Measurements from ENCODE around the gene SEC14L3. TPM values are rescaled to one million over a fixed set of nuclear protein-coding genes. Genes with fewer than 3 reads are reported as not detected.

Gene SEC14L3
- total RNA-seq: not detected
- long read RNA-seq: 0 reads

GRCh38 chr22:30471616-30472318 is at the start of gene SEC14L3:
Gene SEC14L3 (minus strand): TSS chr22:30472017. CDS start chr22:30471958, 59 bp downstream.
- intact Hi-C loops (cut with DNase I): no loop called here
- no peak for DNase-seq (ENCODE audit: low spot score)

GRCh38 chr22:30519842-30520425 is 48.1 kb upstream of the SEC14L3 start:
- no peak for DNase-seq (ENCODE audit: low spot score)
- intact Hi-C loops (cut with DNase I): no loop called here

- DNase-seq (ENCODE audit: low spot score): no peak
- intact Hi-C loops (cut with DNase I): no loop called here
Measured at GRCh38 chr22:30516731-30517130, 44.9 kb upstream of the SEC14L3 start.

DNA sequence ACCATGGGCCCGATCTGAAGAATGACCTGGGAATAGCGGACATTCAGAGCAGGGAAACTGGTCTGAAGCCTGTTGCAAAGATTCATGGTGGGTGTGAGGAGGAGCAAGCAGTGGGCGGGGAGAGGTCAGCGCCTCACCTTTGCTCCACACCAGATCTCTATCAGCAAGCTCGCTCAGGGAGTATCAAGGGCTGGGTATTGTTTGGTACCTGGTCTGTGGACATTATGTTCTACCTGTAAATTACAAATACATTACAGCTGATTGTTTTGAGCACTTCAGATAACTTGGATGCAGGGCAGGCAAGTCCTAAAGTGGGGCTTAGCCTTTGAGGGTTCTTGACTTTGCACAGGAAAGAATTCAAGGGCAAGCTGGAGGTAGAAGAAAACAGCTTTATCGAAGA is 44.5 kb upstream of the SEC14L3 start:
- no peak for DNase-seq (ENCODE audit: low spot score)
- intact Hi-C loops (cut with DNase I): no loop called here

DNA sequence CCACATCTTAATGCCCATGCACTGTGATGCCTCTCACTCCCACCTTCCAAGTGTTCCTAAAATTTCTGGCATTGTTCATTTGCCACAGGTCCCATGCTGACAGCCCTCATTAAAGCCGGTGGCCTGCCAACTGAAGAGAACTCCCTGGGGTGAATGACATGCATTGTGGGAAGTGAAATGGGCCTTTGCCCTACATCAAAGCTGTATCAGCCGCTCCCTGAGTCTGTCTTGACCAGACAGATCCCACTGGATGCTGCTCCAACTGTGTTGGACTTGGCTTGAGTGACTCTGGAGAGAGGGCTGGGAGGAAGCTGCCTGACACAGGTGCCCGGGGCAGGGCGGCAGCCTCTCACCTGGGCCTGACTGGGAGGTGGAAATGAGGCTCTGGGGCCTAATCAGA is 42.4 kb upstream of the SEC14L3 start:
- no peak for DNase-seq (ENCODE audit: low spot score)
- intact Hi-C loops (cut with DNase I): no loop called here

- DNase-seq (ENCODE audit: low spot score): no peak
Measured at GRCh38 chr22:30513462-30513861, 41.6 kb upstream of the SEC14L3 start.

GRCh38 chr22:30511911-30512310 is 40.1 kb upstream of the SEC14L3 start:
- DNase-seq (ENCODE audit: low spot score): no peak
- intact Hi-C loops (cut with DNase I): no loop called here

More at GRCh38 chr22:30513462-30513861, 41.6 kb upstream of the SEC14L3 start:
- intact Hi-C loops (cut with DNase I): no loop called here

GRCh38 chr22:30511109-30511508 is 39.3 kb upstream of the SEC14L3 start:
- no peak for DNase-seq (ENCODE audit: low spot score)
- intact Hi-C loops (cut with DNase I): no loop called here

GRCh38 chr22:30508216-30508615 is 36.4 kb upstream of the SEC14L3 start:
- no peak for DNase-seq (ENCODE audit: low spot score)
- intact Hi-C loops (cut with DNase I): no loop called here

GRCh38 chr22:30507670-30508069 is 35.9 kb upstream of the SEC14L3 start:
- intact Hi-C loops (cut with DNase I): no loop called here
- DNase-seq (ENCODE audit: low spot score): no peak

DNA sequence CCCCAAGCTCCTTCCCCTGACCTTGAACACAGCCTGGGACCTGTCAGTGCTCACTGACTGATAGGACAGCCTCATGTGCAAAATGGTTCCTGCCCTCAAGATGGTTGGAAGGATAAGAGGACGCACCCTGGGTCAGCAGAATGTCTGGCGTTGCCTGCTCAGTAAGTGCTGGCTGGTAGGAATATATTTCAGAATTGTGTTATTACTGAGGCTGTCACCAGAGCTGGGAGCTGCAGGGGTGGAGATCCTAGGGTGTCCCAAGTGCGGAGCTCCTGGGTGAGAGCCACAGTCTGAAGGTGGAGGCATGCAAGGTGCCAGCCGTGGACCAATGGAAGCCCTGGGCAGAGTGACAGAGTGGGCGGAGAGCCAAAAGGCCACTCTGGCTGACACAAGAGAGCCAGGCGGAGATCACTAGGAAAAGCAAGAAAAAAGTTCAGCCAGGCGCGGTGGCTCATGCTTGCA is 34.7 kb upstream of the SEC14L3 start:
- intact Hi-C loops (cut with DNase I): no loop called here
- DNase-seq (ENCODE audit: low spot score): no peak

DNA sequence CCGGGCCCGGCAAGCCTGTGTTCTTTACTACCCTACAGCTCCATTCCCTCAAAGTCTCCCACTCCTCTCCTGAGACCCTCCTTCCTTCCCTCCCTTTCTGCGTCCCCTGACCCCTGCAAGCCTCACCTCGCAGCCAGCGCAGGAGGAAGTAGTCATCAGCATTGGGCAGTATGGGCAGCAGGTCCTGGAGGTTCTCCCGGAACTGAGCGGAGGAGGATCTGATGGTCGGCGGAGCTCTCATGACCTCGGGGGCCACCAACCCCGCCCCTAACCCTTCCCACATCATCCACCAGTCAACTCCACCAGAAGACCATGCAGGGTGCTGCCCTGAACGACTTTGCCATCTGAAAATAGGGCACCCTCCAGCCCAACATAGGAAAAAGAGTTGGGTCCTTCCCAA is 31.7 kb upstream of the SEC14L3 start:
- no peak for DNase-seq (ENCODE audit: low spot score)
- intact Hi-C loops (cut with DNase I): no loop called here

GRCh38 chr22:30502911-30503310 is 31.1 kb upstream of the SEC14L3 start:
- intact Hi-C loops (cut with DNase I): no loop called here
- no peak for DNase-seq (ENCODE audit: low spot score)

GRCh38 chr22:30502153-30502552 is 30.3 kb upstream of the SEC14L3 start:
- intact Hi-C loops (cut with DNase I): no loop called here
- DNase-seq (ENCODE audit: low spot score): no peak

DNA sequence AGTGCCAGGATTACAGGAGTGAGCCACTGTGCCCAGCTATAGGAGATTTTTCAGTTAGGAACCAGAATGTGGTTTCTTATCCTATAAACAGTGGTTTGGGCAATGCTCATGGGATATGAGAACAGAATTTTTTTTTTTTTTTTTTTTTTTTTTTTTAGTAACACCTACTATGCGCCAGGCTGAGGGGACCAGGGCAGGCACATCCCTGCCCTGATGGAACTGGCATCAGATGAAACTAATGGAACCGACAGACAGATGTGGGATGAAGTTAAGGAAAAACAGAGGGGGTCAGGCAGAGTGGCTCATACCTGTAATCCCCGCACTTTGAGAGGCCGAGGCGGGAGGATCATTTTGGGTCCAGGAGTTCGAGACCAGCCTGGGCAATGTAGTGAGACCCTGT is 28.8 kb upstream of the SEC14L3 start:
- no peak for DNase-seq (ENCODE audit: low spot score)
- intact Hi-C loops (cut with DNase I): no loop called here

GRCh38 chr22:30497466-30498150 is 25.8 kb upstream of the SEC14L3 start:
- intact Hi-C loops (cut with DNase I): no loop called here
- no peak for DNase-seq (ENCODE audit: low spot score)

GRCh38 chr22:30495041-30495784 is 23.4 kb upstream of the SEC14L3 start:
- intact Hi-C loops (cut with DNase I): no loop called here

DNA sequence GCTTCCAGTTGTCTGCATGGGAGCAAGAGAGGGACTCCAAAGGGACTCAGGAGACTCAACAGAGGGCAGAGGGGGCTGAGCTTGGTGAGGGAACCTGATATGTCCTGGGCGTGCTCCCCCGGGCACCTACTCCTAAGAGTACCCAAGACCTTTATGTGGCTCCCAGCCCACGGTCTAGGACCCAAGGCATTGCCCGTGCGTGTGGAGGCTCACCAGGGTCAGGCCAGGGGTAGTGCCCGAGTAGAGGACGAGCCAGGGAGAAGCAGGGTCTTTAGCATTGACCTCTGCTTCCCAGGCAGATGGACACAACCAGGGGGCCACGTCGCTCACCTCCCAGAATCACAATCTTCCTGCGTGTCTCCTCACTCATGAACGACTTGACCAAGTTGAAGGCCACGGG is 20.3 kb upstream of the SEC14L3 start:
- no peak for DNase-seq (ENCODE audit: low spot score)
- intact Hi-C loops (cut with DNase I): no loop called here

More at GRCh38 chr22:30495041-30495784, 23.4 kb upstream of the SEC14L3 start:
- DNase-seq (ENCODE audit: low spot score): no peak

- intact Hi-C loops (cut with DNase I): no loop called here
- no peak for DNase-seq (ENCODE audit: low spot score)
Measured at GRCh38 chr22:30491381-30491780, 19.6 kb upstream of the SEC14L3 start.

GRCh38 chr22:30490399-30490798 is 18.6 kb upstream of the SEC14L3 start:
- DNase-seq (ENCODE audit: low spot score): no peak

More at GRCh38 chr22:30490399-30490798, 18.6 kb upstream of the SEC14L3 start:
- intact Hi-C loops (cut with DNase I): no loop called here

Measured in cardiac septum (tissue), 1 donor.